Cardiac muscle cell (in vitro differentiated cells and primary cell): ENCODE results near the gene ALG9. TPM values are rescaled to one million over a fixed set of nuclear protein-coding genes. Genes with fewer than 3 reads are reported as not detected.
A peak's percentile ranks its signal among the peaks of the same experiment; 100 is the strongest.

Source experiments
- DNase-seq, 2 donors: peaks; one replicate each; pipeline versions ENCODE4 v3.0.0 to v3.0.0-alpha.2; 2010 to 2017; ENCODE audit warnings: low read depth in 1 of 2, low spot score in 1 of 2
- H3K27ac ChIP-seq: fragments of 200-600 bp; sonication (generic); 2 replicates; pipeline ENCODE4 v1.5.1; 2016
- H3K27me3 ChIP-seq: fragments of 200-600 bp; sonication (generic); 2 replicates; pipeline ENCODE4 v1.6.0; 2016; ENCODE audit warnings: control low read depth
- H3K36me3 ChIP-seq: fragments of 200-600 bp; sonication (generic); 2 replicates; pipeline ENCODE4 v1.5.1; 2016; ENCODE audit warnings: control low read depth
- H3K4me1 ChIP-seq: fragments of 200-600 bp; sonication (generic); 2 replicates; pipeline ENCODE4 v1.8.1; 2017; ENCODE audit warnings: low read depth, mild to moderate bottlenecking, mixed run types
- H3K4me3 ChIP-seq: fragments of 200-600 bp; sonication (generic); 2 replicates; pipeline ENCODE4 v1.5.1; 2016; ENCODE audit warnings: mild to moderate bottlenecking
- H3K9me3 ChIP-seq: fragments of 200-600 bp; sonication (generic); 2 replicates; pipeline ENCODE4 v1.5.1; 2017; ENCODE audit warnings: low read depth, mild to moderate bottlenecking, control low read depth
- polyA plus RNA-seq: library from polyadenylated mRNA; unstranded; fragments of >200 nt; fragmentation: Nextera tagmentation; extraction: Ambion mirVana; gene quantifications from 2 replicates; pipeline ENCODE4 v1.2.1, GENCODE V29; 2016
- total RNA-seq: library from RNA; depleted of rRNA; stranded (reverse); fragments of >200 nt; gene quantifications from 2 replicates; pipeline ENCODE4 v1.2.3, GENCODE V29; 2016
- TF ChIP-seq, protein P1 (sequence below): IDR thresholded peaks from 2 replicates; pipeline ENCODE4 v1.5.1; 2012; ENCODE audit warnings: low read depth, mild to moderate bottlenecking, low read length

The ALG9 gene
- total and polyA plus RNA-seq, 2 experiments from 2014 or later = 32.8 to 49.9 TPM

GRCh38 chr11:111814557-111815320, 56.6 kb downstream of the ALG9 start:
- Histone ChIP-seq H3K27ac (peak overlapping the region; percentile 47), H3K36me3 (no peaks in the 10 kb centered on the region), H3K4me1 (no peaks in the 10 kb centered on the region), H3K4me3 (no peak overlapping the region), H3K9me3 (no peaks in the 10 kb centered on the region), H3K27me3 (no peaks in the 10 kb centered on the region)
- DNase-seq = peak in 1 of 2 donors; percentile 20
- TF ChIP-seq, protein P1, sequence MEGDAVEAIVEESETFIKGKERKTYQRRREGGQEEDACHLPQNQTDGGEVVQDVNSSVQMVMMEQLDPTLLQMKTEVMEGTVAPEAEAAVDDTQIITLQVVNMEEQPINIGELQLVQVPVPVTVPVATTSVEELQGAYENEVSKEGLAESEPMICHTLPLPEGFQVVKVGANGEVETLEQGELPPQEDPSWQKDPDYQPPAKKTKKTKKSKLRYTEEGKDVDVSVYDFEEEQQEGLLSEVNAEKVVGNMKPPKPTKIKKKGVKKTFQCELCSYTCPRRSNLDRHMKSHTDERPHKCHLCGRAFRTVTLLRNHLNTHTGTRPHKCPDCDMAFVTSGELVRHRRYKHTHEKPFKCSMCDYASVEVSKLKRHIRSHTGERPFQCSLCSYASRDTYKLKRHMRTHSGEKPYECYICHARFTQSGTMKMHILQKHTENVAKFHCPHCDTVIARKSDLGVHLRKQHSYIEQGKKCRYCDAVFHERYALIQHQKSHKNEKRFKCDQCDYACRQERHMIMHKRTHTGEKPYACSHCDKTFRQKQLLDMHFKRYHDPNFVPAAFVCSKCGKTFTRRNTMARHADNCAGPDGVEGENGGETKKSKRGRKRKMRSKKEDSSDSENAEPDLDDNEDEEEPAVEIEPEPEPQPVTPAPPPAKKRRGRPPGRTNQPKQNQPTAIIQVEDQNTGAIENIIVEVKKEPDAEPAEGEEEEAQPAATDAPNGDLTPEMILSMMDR = no peak

- H3K36me3 ChIP-seq = no peaks in the 10 kb centered on the region
- H3K9me3 ChIP-seq = no peaks in the 10 kb centered on the region
- H3K27ac ChIP-seq = no peak overlapping the region
- TF ChIP-seq, protein P1 = no peak
- no peak for DNase-seq
- peaks cover under 1% of the 10 kb centered on the region for H3K4me1 ChIP-seq
- H3K27me3 ChIP-seq = no peaks in the 10 kb centered on the region
- no peak overlapping the region for H3K4me3 ChIP-seq
These were observed 57.3 kb downstream of the ALG9 start for GRCh38 chr11:111814106-111814505.

GRCh38 chr11:111812211-111812610, 59.2 kb downstream of the ALG9 start:
- TF ChIP-seq, protein P1 = no peak
- DNase-seq = no peak
- Histone ChIP-seq H3K36me3 (no peaks in the 10 kb centered on the region), H3K9me3 (no peaks in the 10 kb centered on the region), H3K27me3 (no peaks in the 10 kb centered on the region), H3K4me1 (peaks cover 11% of the 10 kb centered on the region), H3K4me3 (no peak overlapping the region), H3K27ac (no peak overlapping the region)

- Histone ChIP-seq H3K9me3 (no peaks in the 10 kb centered on the region), H3K27me3 (no peaks in the 10 kb centered on the region), H3K36me3 (no peaks in the 10 kb centered on the region), H3K27ac (no peak overlapping the region), H3K4me3 (no peak overlapping the region), H3K4me1 (peaks cover 11% of the 10 kb centered on the region)
- TF ChIP-seq, protein P1 = no peak
- no peak for DNase-seq
These were observed 59.9 kb downstream of the ALG9 start for GRCh38 chr11:111811445-111811844.

GRCh38 chr11:111808834-111809233, 62.5 kb downstream of the ALG9 start:
- no peak overlapping the region for H3K4me3 ChIP-seq
- H3K4me1 ChIP-seq = peaks cover 11% of the 10 kb centered on the region
- TF ChIP-seq, protein P1 = no peak
- peaks cover 9% of the 10 kb centered on the region for H3K36me3 ChIP-seq
- no peaks in the 10 kb centered on the region for H3K9me3 ChIP-seq
- H3K27me3 ChIP-seq = no peaks in the 10 kb centered on the region
- peak overlapping the region; percentile 81 for H3K27ac ChIP-seq
- DNase-seq = peak in 1 of 2 donors; percentile 10
